ENCODE results near the gene IGSF22. TPM values are rescaled to one million over a fixed set of nuclear protein-coding genes. Genes with fewer than 3 reads are reported as not detected.

Gene IGSF22
- polyA plus RNA-seq, 1 donor from 2014 or later = 0.68 TPM

Other genes starting within 250 kb of the IGSF22 start
- gene TSG101, start 199.2 kb downstream of the IGSF22 start, polyA plus RNA-seq = 115 and 129 TPM in 2 replicates
- 11.0 and 11.3 TPM in 2 replicates for gene UEVLD, start 137.5 kb downstream of the IGSF22 start, polyA plus RNA-seq
- gene MISFA, start 126.4 kb downstream of the IGSF22 start, polyA plus RNA-seq = 3.0 and 6.0 TPM in 2 replicates
- 5.9 and 13.2 TPM in 2 replicates for gene SPTY2D1, start 91.8 kb downstream of the IGSF22 start, polyA plus RNA-seq
- 3.3 and 4.4 TPM in 2 replicates for gene TMEM86A, start 27.4 kb downstream of the IGSF22 start, polyA plus RNA-seq
- gene PTPN5, start 65.6 kb upstream of the IGSF22 start, polyA plus RNA-seq = 122 and 151 TPM in 2 replicates
- not detected in 2 replicates for gene MRGPRX1, start 213.2 kb upstream of the IGSF22 start, polyA plus RNA-seq